HepG2 (cell line): ENCODE measurements around the gene RAB43. TPM values are rescaled to one million over a fixed set of nuclear protein-coding genes. Genes with fewer than 3 reads are reported as not detected.

ENCODE experiments used
- AGO2 ChIP-seq: fragments of 200-400 bp; formaldehyde crosslinking; optimal IDR thresholded peaks from 2 replicates; pipeline ENCODE3; 2017; ENCODE audit warnings: mild to moderate bottlenecking, low read depth, low read length, moderate library complexity
- AKAP8 ChIP-seq: sonication (generic); formaldehyde crosslinking; IDR thresholded peaks from 2 replicates; pipeline ENCODE4 v1.5.1; 2020; ENCODE audit warnings: mild to moderate bottlenecking, missing genetic modification reagents
- ARID3A ChIP-seq: IDR thresholded peaks from 2 replicates; pipeline ENCODE4 v1.6.1; 2012; ENCODE audit warnings: low read depth, low read length, improper control_type of control experiment
- ARNT ChIP-seq: fragments of 450-650 bp; IDR thresholded peaks from 2 replicates; pipeline ENCODE4 v1.6.1; 2017
- CC2D1A ChIP-seq: sonication (generic); formaldehyde crosslinking; IDR thresholded peaks from 2 replicates; pipeline ENCODE4 v1.8.1; 2023; ENCODE audit warnings: mild to moderate bottlenecking, missing genetic modification reagents
- E2F1 ChIP-seq: sonication (generic); formaldehyde crosslinking; IDR thresholded peaks from 2 replicates; pipeline ENCODE4 v1.5.0; 2020; ENCODE audit warnings: missing genetic modification reagents
- GABPB1 ChIP-seq: IDR thresholded peaks from 2 replicates; pipeline ENCODE4 v1.6.1; 2016; ENCODE audit warnings: mild to moderate bottlenecking, missing genetic modification reagents, moderate library complexity, missing compliant biosample characterization
- HES4 ChIP-seq: sonication (generic); formaldehyde crosslinking; IDR thresholded peaks from 2 replicates; pipeline ENCODE4 v1.9.0; 2021; ENCODE audit warnings: mild to moderate bottlenecking, missing genetic modification reagents, borderline replicate concordance
- JUN ChIP-seq: sonication (generic); formaldehyde crosslinking; IDR thresholded peaks from 2 replicates; pipeline ENCODE4 v1.4.0; 2020; ENCODE audit warnings: mild to moderate bottlenecking, missing genetic modification reagents
- KAT8 ChIP-seq: IDR thresholded peaks from 2 replicates; pipeline ENCODE4 v1.6.1; 2016; ENCODE audit warnings: missing genetic modification reagents, missing compliant biosample characterization
- KMT2A ChIP-seq: sonication (generic); formaldehyde crosslinking; IDR thresholded peaks from 2 replicates; pipeline ENCODE4 v1.4.0; 2020; ENCODE audit warnings: missing genetic modification reagents
- PAX8 ChIP-seq: sonication (generic); formaldehyde crosslinking; IDR thresholded peaks from 2 replicates; pipeline ENCODE4 v1.8.0; 2022; ENCODE audit warnings: mild to moderate bottlenecking, missing genetic modification reagents, borderline replicate concordance
- SYNCRIP ChIP-seq: fragments of 200-400 bp; formaldehyde crosslinking; IDR thresholded peaks from 2 replicates; pipeline ENCODE4 v1.6.1; 2018; ENCODE audit warnings: mild to moderate bottlenecking, low read depth, low read length; ENCODE audit not compliant: insufficient read depth
- TBX3 ChIP-seq: fragments of 450-650 bp; IDR thresholded peaks from 2 replicates; pipeline ENCODE4 v1.6.1; 2017; ENCODE audit warnings: antibody characterized with exemption, mild to moderate bottlenecking, inconsistent platforms, borderline replicate concordance
- TGIF2 ChIP-seq: IDR thresholded peaks from 2 replicates; pipeline ENCODE4 v1.6.1; 2016; ENCODE audit warnings: control low read depth, missing compliant biosample characterization
- THRA ChIP-seq: sonication (generic); formaldehyde crosslinking; IDR thresholded peaks from 2 replicates; pipeline ENCODE4 v1.4.0; 2020; ENCODE audit warnings: missing genetic modification reagents, borderline replicate concordance
- YY1 ChIP-seq: IDR thresholded peaks from 2 replicates; pipeline ENCODE4 v1.6.1; 2011; ENCODE audit warnings: low read length, low read depth, moderate library complexity, mild to moderate bottlenecking; ENCODE audit not compliant: insufficient read depth, insufficient replicate concordance
- ZBTB4 ChIP-seq: sonication (generic); formaldehyde crosslinking; IDR thresholded peaks from 2 replicates; pipeline ENCODE4 v1.4.0; 2020; ENCODE audit warnings: missing genetic modification reagents, mild to moderate bottlenecking, borderline replicate concordance
- ZBTB7B ChIP-seq: sonication (generic); formaldehyde crosslinking; IDR thresholded peaks from 2 replicates; pipeline ENCODE4 v1.4.0; 2020; ENCODE audit warnings: missing genetic modification reagents
- ZFP62 ChIP-seq: sonication (generic); formaldehyde crosslinking; IDR thresholded peaks from 2 replicates; pipeline ENCODE4 v1.4.0; 2020; ENCODE audit warnings: missing genetic modification reagents
- ZNF253 ChIP-seq: sonication (generic); formaldehyde crosslinking; IDR thresholded peaks from 2 replicates; pipeline ENCODE4 v1.8.0; 2022; ENCODE audit warnings: mild to moderate bottlenecking, missing genetic modification reagents, borderline replicate concordance
- ZNF3 ChIP-seq: IDR thresholded peaks from 2 replicates; pipeline ENCODE4 v1.7.0; 2017; ENCODE audit warnings: inconsistent platforms
- ZNF337 ChIP-seq: sonication (generic); formaldehyde crosslinking; IDR thresholded peaks from 2 replicates; pipeline ENCODE4 v1.5.1; 2020; ENCODE audit warnings: missing genetic modification reagents, low read depth, mild to moderate bottlenecking, borderline replicate concordance
- ZNF709 ChIP-seq: sonication (generic); formaldehyde crosslinking; IDR thresholded peaks from 2 replicates; pipeline ENCODE4 v1.5.0; 2020; ENCODE audit warnings: mild to moderate bottlenecking, missing genetic modification reagents
- ZSCAN12 ChIP-seq: sonication (generic); formaldehyde crosslinking; IDR thresholded peaks from 2 replicates; pipeline ENCODE4 v1.9.0; 2021; ENCODE audit warnings: mild to moderate bottlenecking, missing genetic modification reagents
- polyA plus RNA-seq, 8 experiments: library from polyadenylated mRNA; depleted of rRNA in 3 of 8; stranded (reverse) in 7 of 8; unstranded in 1 of 8; fragments of >200 nt; fragmentation: Illumina TruSeq in 4 of 8; extraction: Trizol in 4 of 8; gene quantifications; 2 replicates each; pipeline versions ENCODE4 v1.2.1 to v1.2.3, GENCODE V29; 2011 to 2016; ENCODE audit warnings: low read depth in 4 of 8, missing spikeins in 1 of 8, mixed read lengths in 1 of 8; ENCODE audit not compliant: insufficient read depth in 1 of 8
- total RNA-seq, 5 experiments: library from RNA; depleted of rRNA; stranded (reverse); fragments of >200 nt; fragmentation: Illumina TruSeq; extraction: Trizol; gene quantifications; 2 replicates each; pipeline ENCODE4 v1.2.3, GENCODE V29; 2016; ENCODE audit warnings: low read depth in 1 of 5

The RAB43 gene
- total and polyA plus RNA-seq, 2 of the 13 experiments (the other 11 are each of a cell fraction or from before 2014, with no cell fraction given): 11.8 to 18.4 TPM

GRCh38 chr3:129087138-129087702 lies 34.4 kb downstream of the RAB43 start (continued):
- TF ChIP-seq GABPB1 (0 out of 2 replicates have a peak, but pooled peaks have one; percentile 21), ZBTB4 (no peak), ARNT (no peak), THRA (no peak), KAT8 (CRISPR knock-in tag) (no peak), ZNF3 (CRISPR knock-in tag) (no peak), ZNF337 (no peak), HES4 (CRISPR knock-in tag) (no peak), CC2D1A (CRISPR knock-in tag) (no peak), ARID3A (no peak), YY1 (no peak), AGO2 (peak; percentile 35), ZNF709 (no peak), TGIF2 (CRISPR knock-in tag) (no peak), AKAP8 (peak; percentile 47; the same call in 1 of the 2 replicates), ZNF253 (no peak), ZBTB7B (CRISPR knock-in tag) (0 out of 2 replicates have a peak, but pooled peaks have one; percentile 22), JUN (CRISPR knock-in tag) (no peak), TBX3 (no peak), ZSCAN12 (CRISPR knock-in tag) (no peak), E2F1 (CRISPR knock-in tag) (no peak), SYNCRIP (no peak), KMT2A (CRISPR knock-in tag) (no peak), ZFP62 (CRISPR knock-in tag) (no peak), PAX8 (no peak)
